GM19468 (cell line): Measurements from ENCODE around the gene GPR84.
"Not testable (repeated sequence)": the region's sequence is repeated elsewhere in the genome, so short reads cannot be mapped to it uniquely, and the experiment has no call there.

Experiments
- ATAC-seq: cut with Tn5 transposase; IDR thresholded peaks from one replicate; pipeline ENCODE4 v1.9.1; 2021; ENCODE audit warnings: mild to moderate bottlenecking, moderate library complexity, moderate number of reproducible peaks; ENCODE audit not compliant: unreplicated experiment; ENCODE audit errors: extremely low read depth

GPR84 gene

DNA sequence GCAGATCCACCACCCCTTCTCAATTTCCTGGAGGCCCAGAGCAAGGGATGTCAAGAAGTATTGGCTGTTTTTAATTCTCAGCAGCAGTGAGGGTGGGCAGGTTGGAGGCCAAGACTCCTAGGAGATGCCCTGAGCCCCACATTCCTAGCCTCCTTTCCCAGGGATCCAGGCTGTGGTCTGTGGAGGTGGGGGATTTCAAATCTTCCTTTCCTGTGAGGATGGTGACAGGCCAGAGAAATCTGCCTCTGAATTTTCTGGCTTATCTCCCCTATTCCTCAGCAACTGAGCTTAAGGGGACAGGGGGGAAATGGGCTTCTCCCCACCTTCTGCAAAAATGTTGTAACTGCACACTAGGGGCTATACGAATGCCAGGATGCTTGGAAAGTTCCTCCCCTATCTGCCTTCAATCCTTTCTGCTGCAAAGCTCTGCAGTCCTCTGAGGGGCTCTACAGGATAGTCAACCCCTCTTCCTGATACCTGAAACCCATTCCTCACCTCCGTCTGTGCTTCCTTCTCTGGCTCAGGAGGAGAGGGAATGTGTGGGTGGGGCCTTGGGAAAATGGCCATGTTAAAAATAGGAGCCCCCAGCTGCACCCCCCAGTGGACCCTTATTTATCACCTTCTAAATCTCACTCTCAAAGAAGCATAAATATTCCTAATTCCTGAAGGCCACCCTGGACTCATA lies 6.6 kb downstream of the GPR84 start:
- no peak for ATAC-seq

DNA sequence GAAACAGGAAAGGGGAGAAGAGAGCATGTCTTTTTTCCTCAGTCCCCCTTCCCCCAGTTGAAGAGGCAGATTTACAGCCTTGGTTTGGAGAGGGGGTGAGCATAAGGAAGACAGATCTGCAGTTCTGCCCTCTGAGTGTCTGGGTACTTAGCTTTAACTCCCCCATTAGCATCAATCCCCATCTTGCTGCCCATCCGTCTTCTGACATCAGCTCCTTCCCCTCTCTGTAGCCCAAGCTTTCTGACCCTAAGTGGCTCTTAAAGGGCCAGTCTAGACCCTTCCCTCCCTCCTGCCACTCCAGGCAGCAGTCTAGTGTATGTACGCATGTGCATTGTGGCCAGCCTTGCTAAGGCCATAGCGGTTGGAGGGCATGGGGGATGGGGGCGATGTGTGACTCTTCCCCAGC lies 7.3 kb downstream of the GPR84 start:
- no peak for ATAC-seq

GRCh38 chr12:54356228-54356627 lies 8.1 kb downstream of the GPR84 start:
- no peak for ATAC-seq

GRCh38 chr12:54355104-54355815 lies 9.0 kb downstream of the GPR84 start:
- ATAC-seq: no peak

GRCh38 chr12:54354271-54354670 lies 10.0 kb downstream of the GPR84 start:
- not testable (repeated sequence) for ATAC-seq

GRCh38 chr12:54352891-54353874 lies 11.1 kb downstream of the GPR84 start:
- ATAC-seq: no peak

- ATAC-seq: no peak
Measured at GRCh38 chr12:54352022-54352531, 12.2 kb downstream of the GPR84 start.

- ATAC-seq: no peak
Measured at GRCh38 chr12:54351341-54351740, 12.9 kb downstream of the GPR84 start.

DNA sequence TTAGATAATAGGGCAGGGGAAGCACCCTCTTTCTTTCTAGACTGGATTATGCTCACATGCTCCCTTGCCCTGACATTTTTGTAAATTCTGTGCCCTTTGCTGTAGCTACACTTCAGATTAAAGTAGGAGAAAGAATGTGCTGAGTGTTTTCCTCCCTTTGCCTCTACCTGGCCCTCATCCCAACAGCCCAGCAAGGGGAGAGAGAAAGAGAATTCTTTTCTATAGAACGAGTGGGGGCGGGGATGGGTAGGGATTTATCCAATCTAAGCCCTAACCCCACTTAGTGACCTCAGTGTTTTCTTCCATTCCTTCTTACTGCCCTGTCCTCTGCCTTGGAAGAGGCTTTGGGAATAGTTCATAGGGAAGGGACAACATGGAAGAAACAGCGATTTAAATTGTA lies 13.5 kb downstream of the GPR84 start:
- ATAC-seq: no peak

GRCh38 chr12:54349679-54350078 lies 14.6 kb downstream of the GPR84 start:
- ATAC-seq: no peak

DNA sequence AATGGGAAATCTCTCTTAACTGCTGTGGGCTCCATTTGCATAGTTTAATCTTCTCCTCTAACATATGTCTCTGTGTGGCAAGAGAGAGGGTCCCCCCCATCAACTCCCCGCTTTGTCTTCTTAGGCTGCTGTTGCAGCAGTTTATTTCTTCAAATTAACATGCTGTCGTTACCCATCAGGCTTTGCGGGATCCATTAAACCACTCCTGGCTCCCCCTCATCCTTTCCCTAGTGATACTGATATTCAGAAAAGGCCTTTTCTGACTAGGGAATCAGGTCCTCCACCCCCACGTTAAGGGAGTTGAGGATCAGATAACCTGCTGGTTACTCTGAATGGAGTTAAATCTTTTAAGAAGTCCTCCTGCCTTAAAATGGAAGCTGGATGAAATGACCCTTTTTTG lies 15.2 kb downstream of the GPR84 start:
- no peak for ATAC-seq

GRCh38 chr12:54341378-54342300 lies 22.6 kb downstream of the GPR84 start:
- ATAC-seq: no peak

DNA sequence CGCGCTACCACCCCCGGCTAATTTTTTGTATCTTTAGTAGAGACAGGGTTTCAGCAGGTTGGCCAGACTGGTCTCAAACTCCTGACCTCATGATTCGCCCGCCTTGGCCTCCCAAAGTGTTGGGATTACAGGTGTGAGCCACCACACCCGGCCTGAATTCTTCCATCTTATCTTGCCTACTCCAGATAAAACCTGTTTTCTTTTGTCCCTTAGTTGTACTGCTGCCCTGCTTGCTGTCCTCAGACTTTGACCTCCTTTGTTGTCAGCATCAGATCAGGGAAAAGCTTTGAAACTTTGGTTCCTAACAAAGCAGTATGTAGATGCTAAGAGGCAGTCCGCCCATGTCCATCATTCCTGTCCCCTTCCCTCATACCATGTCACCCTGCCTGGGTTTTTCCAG lies 23.4 kb downstream of the GPR84 start:
- ATAC-seq: no peak

DNA sequence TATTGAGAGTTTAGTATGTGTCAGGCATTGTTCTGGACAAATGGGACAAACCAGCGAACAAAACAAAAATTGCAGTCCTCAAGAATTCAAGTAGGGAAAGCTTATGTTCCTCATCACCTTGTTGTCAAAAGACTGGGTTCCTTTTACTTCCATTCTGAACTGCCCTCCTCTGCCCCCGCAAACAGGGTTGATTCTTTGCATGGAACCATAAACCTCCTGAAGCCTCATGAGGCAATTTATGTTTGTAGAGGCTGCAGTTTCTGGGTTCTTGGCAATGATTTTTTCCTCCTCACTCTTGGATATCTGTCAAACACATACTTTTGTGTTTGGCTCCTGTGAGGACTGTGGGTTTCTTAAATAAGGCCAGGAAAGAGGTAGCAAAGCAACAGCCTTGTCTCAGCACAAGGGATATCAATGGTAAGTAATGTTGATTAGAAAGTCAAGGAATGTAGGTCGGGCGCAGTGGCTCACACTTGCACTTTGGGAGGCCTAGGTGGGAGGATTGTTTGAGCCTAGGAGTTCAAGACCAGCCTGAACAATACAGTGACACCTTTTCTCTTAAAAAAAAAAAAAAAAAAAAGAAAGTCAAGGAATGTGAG lies 25.5 kb downstream of the GPR84 start:
- no peak for ATAC-seq

- ATAC-seq: no peak
Measured at GRCh38 chr12:54337854-54338650, 26.2 kb downstream of the GPR84 start.

DNA sequence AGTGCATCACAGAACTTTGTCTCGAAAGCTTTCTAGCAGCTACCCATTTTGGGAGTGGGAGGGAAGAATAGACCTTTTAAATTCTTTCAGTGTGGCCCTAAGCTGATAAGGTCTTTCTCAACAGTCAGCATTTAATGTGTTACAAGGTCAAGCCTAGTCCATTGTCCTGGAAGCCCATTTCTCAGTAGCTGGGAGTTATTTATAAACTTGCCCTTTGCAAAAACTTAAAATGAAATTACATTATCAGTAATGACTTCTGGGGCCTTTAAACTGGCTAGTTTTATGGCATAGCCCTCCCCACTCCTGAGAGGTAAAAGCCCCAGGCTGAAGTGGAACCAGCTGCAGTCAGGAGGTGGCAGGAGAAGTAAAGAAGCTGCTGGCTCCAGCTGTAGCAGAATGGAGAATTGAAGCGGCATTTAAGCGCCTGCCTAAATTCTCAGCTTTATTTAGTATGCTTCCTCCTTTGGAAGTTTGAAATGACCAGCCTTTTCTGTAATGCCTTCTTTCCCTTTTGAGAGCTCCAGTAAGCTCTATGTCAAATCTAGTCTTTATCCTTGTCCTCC lies 26.9 kb downstream of the GPR84 start:
- no peak for ATAC-seq

DNA sequence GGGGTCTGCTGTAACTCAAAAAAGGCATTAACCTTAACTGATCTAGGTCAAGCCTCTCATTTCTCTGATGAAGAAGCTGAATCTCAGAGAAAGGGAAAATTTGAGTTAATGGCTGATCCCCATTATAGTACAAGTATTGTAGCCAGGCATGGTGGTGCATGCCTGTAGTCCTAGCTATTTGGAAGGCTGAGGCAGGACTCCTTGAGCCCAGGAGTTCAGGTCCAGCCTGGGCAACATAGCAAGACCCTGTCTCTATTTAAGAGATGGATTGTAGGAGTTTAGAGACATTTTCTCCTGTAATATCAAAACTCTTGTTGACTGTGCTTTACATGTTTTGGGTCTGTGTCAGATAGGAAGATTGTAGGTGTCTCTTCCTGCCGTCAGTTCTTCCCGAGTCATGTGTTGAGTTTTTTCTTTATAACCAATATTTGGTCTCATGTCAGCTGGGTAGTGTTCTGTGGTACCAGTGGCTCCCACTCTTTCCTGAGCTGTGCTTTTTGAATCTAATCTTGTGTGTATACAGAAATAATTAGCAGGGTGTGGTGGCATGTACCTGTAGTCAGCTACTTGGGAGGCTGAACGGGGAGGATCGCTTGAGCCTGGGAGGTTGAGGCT lies 30.8 kb downstream of the GPR84 start:
- no peak for ATAC-seq

DNA sequence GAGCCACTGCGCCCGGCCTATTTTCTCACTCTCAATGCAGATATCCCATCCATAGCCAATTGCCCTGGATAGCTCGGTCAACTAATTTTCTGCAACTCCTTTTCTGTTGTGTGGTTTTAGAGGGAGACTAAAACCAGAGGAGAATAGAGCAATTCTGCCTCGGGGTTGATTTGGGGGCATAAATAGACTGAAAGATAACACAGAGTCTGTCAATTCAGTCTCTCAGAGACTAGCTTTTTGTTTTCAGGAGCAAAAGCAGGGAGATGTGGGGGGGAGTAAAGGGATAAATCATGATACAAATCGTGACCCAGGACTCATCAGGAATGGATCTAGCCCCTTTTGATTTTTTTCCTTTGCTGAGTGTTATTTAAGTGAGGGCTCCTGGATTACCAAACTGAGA lies 32.8 kb downstream of the GPR84 start:
- no peak for ATAC-seq
